H1 (cell line): ENCODE results near the gene NFKB1. TPM values are rescaled to one million over a fixed set of nuclear protein-coding genes. Genes with fewer than 3 reads are reported as not detected.

ENCODE experiments used
- CTCF ChIA-PET: fragments of 300-600 bp; sonication (Branson Sonifier 250); formaldehyde crosslinking; loops from one replicate; lab custom pipeline; 2021; ENCODE audit not compliant: partially characterized antibody; lab: Charles Lee
- POLR2A ChIA-PET: fragments of 300-600 bp; sonication (Branson Sonifier 250); formaldehyde crosslinking; loops from one replicate; lab custom pipeline; 2021; ENCODE audit warnings: inconsistent platforms; ENCODE audit not compliant: partially characterized antibody; lab: Charles Lee
- DNase-seq, 2 experiments: peaks; one replicate each; pipeline versions ENCODE4 v3.0.0 to v3.0.0-alpha.2; 2010 to 2022; ENCODE audit warnings: low spot score in 2 of 2, low read depth in 1 of 2, mixed read lengths in 1 of 2
- FAIRE-seq: peaks from 2 replicates; lab custom pipeline; 2011; peaks lifted over from hg19 to GRCh38; lab: Jason Lieb, UNC
- H2AFZ ChIP-seq: 2 replicates; pipeline ENCODE4 v1.8.1; 2012; ENCODE audit warnings: low read length, inconsistent platforms
- H2AK5ac ChIP-seq: 2 replicates; pipeline ENCODE4 v1.6.1; 2013; ENCODE audit warnings: low read depth, low read length
- H2BK120ac ChIP-seq: replicated peaks from 2 replicates; pipeline ENCODE3; 2013; ENCODE audit warnings: low read depth, low read length, inconsistent platforms
- H2BK12ac ChIP-seq: 2 replicates; pipeline ENCODE4 v1.6.1; 2013; ENCODE audit warnings: low read depth, low read length
- H2BK15ac ChIP-seq: 2 replicates; pipeline ENCODE4 v1.6.1; 2013; ENCODE audit warnings: low read length
- H2BK20ac ChIP-seq: 2 replicates; pipeline ENCODE4 v1.6.1; 2013; ENCODE audit warnings: low read length
- H2BK5ac ChIP-seq: 2 replicates; pipeline ENCODE4 v1.6.1; 2013; ENCODE audit warnings: low read depth, low read length
- H3K14ac ChIP-seq: 2 replicates; pipeline ENCODE4 v1.6.1; 2013; ENCODE audit warnings: inconsistent platforms; ENCODE audit not compliant: insufficient read length
- H3K18ac ChIP-seq: 2 replicates; pipeline ENCODE4 v1.6.1; 2013; ENCODE audit warnings: low read length; ENCODE audit errors: extremely low read depth
- H3K23ac ChIP-seq: 2 replicates; pipeline ENCODE4 v1.6.1; 2013; ENCODE audit warnings: inconsistent platforms; ENCODE audit not compliant: insufficient read length
- H3K23me2 ChIP-seq: 2 replicates; pipeline ENCODE4 v1.6.1; 2013; ENCODE audit warnings: low read depth, low read length
- H3K27ac ChIP-seq: 2 replicates; pipeline ENCODE4 v1.6.1; 2011; ENCODE audit warnings: low read depth, low read length, inconsistent platforms
- H3K27me3 ChIP-seq, 4 experiments: replicated peaks in 1 of 4; 1 replicate in 1 of 4; 2 replicates in 3 of 4; pipeline versions ENCODE4 v1.6.1 to v1.8.1; 2011 to 2013; ENCODE audit warnings: low read length in 3 of 4, mild to moderate bottlenecking in 3 of 4, inconsistent platforms in 2 of 4, mixed read lengths in 2 of 4, moderate library complexity in 1 of 4; ENCODE audit not compliant: control insufficient read depth in 3 of 4, insufficient read depth in 3 of 4; ENCODE audit errors: extremely low read depth in 1 of 4
- H3K36me3 ChIP-seq, 4 experiments: 2 replicates each; pipeline versions ENCODE4 v1.6.1 to v1.8.1; 2011 to 2013; ENCODE audit warnings: mild to moderate bottlenecking in 4 of 4, low read length in 3 of 4, moderate library complexity in 2 of 4, control low read depth in 1 of 4, inconsistent platforms in 1 of 4; ENCODE audit not compliant: insufficient read depth in 4 of 4, control insufficient read depth in 2 of 4
- H3K4ac ChIP-seq: replicated peaks from 2 replicates; pipeline ENCODE3; 2013; ENCODE audit warnings: low read length, low read depth, mixed read lengths, inconsistent platforms; ENCODE audit not compliant: insufficient read length
- H3K4me1 ChIP-seq, 4 experiments: replicated peaks in 1 of 4; 1 replicate in 1 of 4; 2 replicates in 3 of 4; pipeline versions ENCODE4 v1.6.1 to v1.8.1; 2011 to 2013; ENCODE audit warnings: low read length in 3 of 4, inconsistent platforms in 2 of 4, mixed read lengths in 1 of 4; ENCODE audit not compliant: insufficient read depth in 4 of 4, control insufficient read depth in 3 of 4
- H3K4me2 ChIP-seq, 2 experiments: 2 replicates each; pipeline versions ENCODE4 v1.6.1 to v1.8.1; 2011 to 2013; ENCODE audit warnings: low read depth in 2 of 2, low read length in 2 of 2, control low read depth in 1 of 2, inconsistent platforms in 1 of 2, mild to moderate bottlenecking in 1 of 2; ENCODE audit not compliant: insufficient read depth in 1 of 2
- H3K4me3 ChIP-seq, 4 experiments: fragments of 200-600, 300-600 bp in 1 of 4; sonication (generic), shearing (Covaris generic), sonication (Bioruptor Twin) in 1 of 4; 2 replicates each; pipeline versions ENCODE4 v1.5.1 to v1.8.1; 2011 to 2016; ENCODE audit warnings: low read length in 4 of 4, low read depth in 3 of 4, control low read depth in 2 of 4, inconsistent platforms in 2 of 4, mild to moderate bottlenecking in 2 of 4, mixed read lengths in 1 of 4, moderate library complexity in 1 of 4; ENCODE audit not compliant: insufficient read depth in 2 of 4; ENCODE audit errors: extremely low read depth in 1 of 4
- H3K56ac ChIP-seq: replicated peaks from 2 replicates; pipeline ENCODE3; 2013; ENCODE audit warnings: low read depth, mild to moderate bottlenecking, mixed read lengths, low read length, inconsistent platforms; ENCODE audit not compliant: insufficient read length
- H3K79me1 ChIP-seq: 2 replicates; pipeline ENCODE4 v1.6.1; 2013; ENCODE audit warnings: low read depth, low read length, control low read depth
- H3K79me2 ChIP-seq, 2 experiments: 2 replicates each; pipeline versions ENCODE4 v1.6.1 to v1.8.1; 2012 to 2013; ENCODE audit warnings: low read length in 2 of 2, mild to moderate bottlenecking in 2 of 2, inconsistent platforms in 1 of 2; ENCODE audit not compliant: insufficient read depth in 2 of 2, control insufficient read depth in 1 of 2
- H3K9ac ChIP-seq, 4 experiments: replicated peaks in 1 of 4; 1 replicate in 1 of 4; 2 replicates in 3 of 4; pipeline versions ENCODE4 v1.6.1 to v1.8.1; 2011 to 2013; ENCODE audit warnings: low read depth in 3 of 4, low read length in 3 of 4, control low read depth in 2 of 4, mild to moderate bottlenecking in 2 of 4, moderate library complexity in 2 of 4, inconsistent platforms in 1 of 4; ENCODE audit errors: extremely low read depth in 1 of 4
- H3K9me3 ChIP-seq, 2 experiments: 2 replicates each; pipeline versions ENCODE4 v1.6.1 to v1.8.1; 2012 to 2013; ENCODE audit warnings: mild to moderate bottlenecking in 2 of 2, moderate library complexity in 2 of 2, control low read depth in 1 of 2, inconsistent platforms in 1 of 2, low read depth in 1 of 2, low read length in 1 of 2, mixed read lengths in 1 of 2; ENCODE audit not compliant: insufficient read depth in 2 of 2
- H4K20me1 ChIP-seq, 2 experiments: replicated peaks in 1 of 2; 2 replicates each; pipeline versions ENCODE3 to v1.8.1; 2011 to 2013; ENCODE audit warnings: inconsistent platforms in 2 of 2, low read length in 2 of 2, mild to moderate bottlenecking in 1 of 2; ENCODE audit not compliant: insufficient read depth in 2 of 2, control insufficient read depth in 1 of 2
- H4K5ac ChIP-seq: 2 replicates; pipeline ENCODE4 v1.6.1; 2013; ENCODE audit warnings: low read length, low read depth, mixed read lengths, inconsistent platforms; ENCODE audit not compliant: insufficient read length
- H4K8ac ChIP-seq: 2 replicates; pipeline ENCODE4 v1.8.0; 2013; ENCODE audit warnings: mild to moderate bottlenecking, moderate library complexity, low read length, inconsistent platforms; ENCODE audit not compliant: insufficient read depth; ENCODE audit errors: extremely low read depth
- H4K91ac ChIP-seq: replicated peaks from 2 replicates; pipeline ENCODE3; 2013; ENCODE audit warnings: low read length, mixed read lengths, inconsistent platforms; ENCODE audit not compliant: insufficient read length
- CEBPB ChIP-seq: IDR thresholded peaks from 2 replicates; pipeline ENCODE4 v1.6.1; 2012; ENCODE audit warnings: low read depth, low read length
- EGR1 ChIP-seq: IDR thresholded peaks from 2 replicates; pipeline ENCODE4 v1.6.1; 2011; ENCODE audit warnings: low read depth, low read length, borderline replicate concordance
- FOSL1 ChIP-seq: IDR thresholded peaks from 2 replicates; pipeline ENCODE4 v1.6.1; 2011; ENCODE audit warnings: mild to moderate bottlenecking, low read depth, low read length, moderate library complexity; ENCODE audit not compliant: insufficient read depth
- JUN ChIP-seq: IDR thresholded peaks from 2 replicates; pipeline ENCODE4 v1.6.1; 2011; ENCODE audit warnings: low read depth, mild to moderate bottlenecking, improper control_type of control experiment, low read length
- POLR2AphosphoS5 ChIP-seq: IDR thresholded peaks from 2 replicates; pipeline ENCODE4 v1.6.1; 2011; ENCODE audit warnings: low read depth, low read length
- RAD21 ChIP-seq, 2 experiments: IDR thresholded peaks in 1 of 2; conservative IDR thresholded peaks in 1 of 2; 2 replicates each; pipeline ENCODE4 v1.6.1; 2011; ENCODE audit warnings: low read depth in 2 of 2, low read length in 2 of 2, improper control_type of control experiment in 1 of 2, inconsistent platforms in 1 of 2, mild to moderate bottlenecking in 1 of 2, moderate library complexity in 1 of 2
- RFX5 ChIP-seq: IDR thresholded peaks from 2 replicates; pipeline ENCODE4 v1.6.1; 2011; ENCODE audit warnings: low read depth, low read length, improper control_type of control experiment, borderline replicate concordance
- SP1 ChIP-seq: IDR thresholded peaks from 2 replicates; pipeline ENCODE4 v1.6.1; 2011; ENCODE audit warnings: low read depth, low read length
- SUZ12 ChIP-seq: fragments of 200-600 bp; sonication (generic); IDR thresholded peaks from 2 replicates; pipeline ENCODE4 v1.6.1; 2012; ENCODE audit warnings: mild to moderate bottlenecking, inconsistent platforms, low read length, moderate library complexity, mixed read lengths
- WGBS, 2 experiments: shearing (Covaris generic) in 1 of 2; methylation state at CpG; one replicate each; pipeline versions ENCODE4 v1.1.6 to v1.1.7; 2013 to 2015; ENCODE audit warnings: low lambda C conversion rate in 2 of 2, mixed read lengths in 2 of 2, inconsistent platforms in 1 of 2, low coverage in 1 of 2, missing lambda C conversion rate in 1 of 2; ENCODE audit not compliant: insufficient replicate concordance in 2 of 2, insufficient coverage in 1 of 2, insufficient read length in 1 of 2; ENCODE audit errors: extremely low coverage in 1 of 2, missing lambda C conversion rate in 1 of 2; 5-methylcytosine and 5-hydroxymethylcytosine counted together
- polyA plus RNA-seq, 7 experiments: library from polyadenylated mRNA; depleted of rRNA in 3 of 7; stranded (reverse) in 5 of 7; unstranded in 2 of 7; fragments of >200 nt in 5 of 7; fragments of 200-250 nt in 2 of 7; gene quantifications; 1 replicate in 5 of 7; 2 replicates in 1 of 7; 4 replicates in 1 of 7; pipeline versions ENCODE4 v1.2.1 to v1.2.3, GENCODE V29; 2011 to 2013; ENCODE audit warnings: missing spikeins in 2 of 7, mixed read lengths in 2 of 7
- total RNA-seq: library from RNA; stranded (reverse); fragmentation: NEBNext Ultra II Directional; extraction: Animal tissue kit (Norgen Biotek cat#: 25700); gene quantifications from 2 replicates; pipeline ENCODE4 v1.2.1, GENCODE V29; 2021

NFKB1 gene
- total and polyA plus RNA-seq, 2 of the 8 experiments (the other 6 are each of a cell fraction or from before 2014, with no cell fraction given) = 2.9 to 6.8 TPM

- Histone ChIP-seq H3K4me2 (no peak overlapping the region), H2AK5ac (no peak overlapping the region), H2BK5ac (no peak overlapping the region), H2BK20ac (no peak overlapping the region), H3K27ac (no peak overlapping the region), H3K79me2 (no peaks in the 10 kb centered on the region), H4K91ac (no peak overlapping the region), H3K4me3 (no peak overlapping the region), H4K5ac (no peak overlapping the region), H3K4me1 (no peaks in the 10 kb centered on the region), H3K23ac (no peak overlapping the region), H3K14ac (no peak overlapping the region), H2BK15ac (no peak overlapping the region), H3K79me1 (no peaks in the 10 kb centered on the region), H3K56ac (no peak overlapping the region), H2BK120ac (no peak overlapping the region), H3K18ac (no peak overlapping the region), H2BK12ac (no peak overlapping the region), H3K4ac (no peak overlapping the region), H4K8ac (no peak overlapping the region), H3K9me3 (no peaks in the 10 kb centered on the region), H3K23me2 (no peaks in the 10 kb centered on the region), H4K20me1 (no peaks in the 10 kb centered on the region), H3K36me3 (no peaks in the 10 kb centered on the region), H2AFZ (no peak overlapping the region), H3K9ac (no peak overlapping the region), H3K27me3 (no peaks in the 10 kb centered on the region)
- POLR2A ChIA-PET = no interaction called here
- 85% methylated on average over 4 of the region's 4 CpGs; no CpG with 5 or more reads in 1 of the 2 experiments for WGBS, 2 experiments
- FAIRE-seq = no peak
- CTCF ChIA-PET = interaction anchor here (0.6 to 1.1 kb wide), 2 partner anchors 256 to 509 kb away, joined by 4 read pairs; no protein-coding TSS in a partner anchor
- no peak for DNase-seq
- TF ChIP-seq RAD21 (IDR thresholded peaks at IDR 0.05 in 1 of 2, conservative IDR thresholded peaks at IDR 0.05 in 1 of 2; ENCODE audit: low read depth in 2 of 2, low read length in 2 of 2) (no peak), CEBPB (no peak), JUN (no peak), RFX5 (no peak), FOSL1 (no peak), POLR2AphosphoS5 (no peak), SUZ12 (no peak), EGR1 (no peak), SP1 (no peak)
- TF ChIP-seq, all 59 proteins: peak for 0
Measured at GRCh38 chr4:102586644-102587021, 85.5 kb downstream of the NFKB1 start.
